ENCODE measurements around the gene CEP76. TPM values are rescaled to one million over a fixed set of nuclear protein-coding genes. Genes with fewer than 3 reads are reported as not detected.

CEP76 gene
- total RNA-seq, 2 donors from 2014 or later: 5.2 to 8.3 TPM

DNA sequence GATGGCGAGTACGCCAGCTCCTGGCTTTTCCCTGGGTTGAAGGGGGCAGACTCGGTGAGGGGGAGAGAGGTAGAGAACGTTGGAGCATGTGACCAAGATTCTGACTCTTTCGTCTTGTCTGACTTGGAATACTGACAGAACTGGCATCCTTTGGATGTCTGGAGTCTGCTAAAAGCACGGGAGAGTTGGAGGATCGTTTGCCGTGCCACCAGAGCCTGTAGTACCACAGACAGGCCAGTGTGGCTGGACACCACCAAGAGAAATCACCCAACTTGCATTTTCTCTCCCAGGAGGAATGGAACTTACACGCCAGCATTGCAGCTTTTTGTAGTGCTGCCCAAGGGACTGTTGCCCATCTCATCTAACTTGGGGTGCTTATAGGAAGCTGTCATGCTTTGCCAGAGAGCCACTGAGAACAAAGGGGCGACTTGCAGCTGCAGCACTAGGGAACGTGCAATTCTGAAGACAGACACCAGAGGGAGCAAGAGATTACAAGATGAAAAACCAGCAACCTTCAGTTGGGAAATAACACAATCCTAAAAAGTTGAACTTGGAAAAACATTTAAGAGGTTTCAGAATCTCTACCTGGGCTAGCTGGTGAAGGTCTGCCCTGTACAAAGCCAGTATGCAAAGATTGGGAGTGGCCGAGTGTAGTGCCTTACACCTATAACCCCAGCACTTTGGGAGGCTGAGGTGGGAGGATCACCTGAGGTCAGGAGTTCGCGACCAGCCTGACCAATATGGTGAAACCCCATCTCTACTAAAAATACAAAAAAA lies 24.4 kb upstream of the CEP76 start:
- H3K36me3 ChIP-seq: peaks cover 13% of the 10 kb centered on the region
- H3K4me1 ChIP-seq (ENCODE audit: control insufficient read depth in 1 of 2, low read depth in 2 of 2): no peaks in the 10 kb centered on the region
- ATAC-seq (ENCODE audit: insufficient number of reproducible peaks, low FRiP score, low read depth) (no peak), DNase-seq (ENCODE audit: low spot score) (peak; percentile 31)
- no peaks in the 10 kb centered on the region for H3K27me3 ChIP-seq (replicated peaks; ENCODE audit: insufficient read depth)
- no peak overlapping the region for H3K27ac ChIP-seq
- no peaks in the 10 kb centered on the region for H3K9me3 ChIP-seq
- H3K4me3 ChIP-seq: no peak overlapping the region
- TF ChIP-seq, protein P1, sequence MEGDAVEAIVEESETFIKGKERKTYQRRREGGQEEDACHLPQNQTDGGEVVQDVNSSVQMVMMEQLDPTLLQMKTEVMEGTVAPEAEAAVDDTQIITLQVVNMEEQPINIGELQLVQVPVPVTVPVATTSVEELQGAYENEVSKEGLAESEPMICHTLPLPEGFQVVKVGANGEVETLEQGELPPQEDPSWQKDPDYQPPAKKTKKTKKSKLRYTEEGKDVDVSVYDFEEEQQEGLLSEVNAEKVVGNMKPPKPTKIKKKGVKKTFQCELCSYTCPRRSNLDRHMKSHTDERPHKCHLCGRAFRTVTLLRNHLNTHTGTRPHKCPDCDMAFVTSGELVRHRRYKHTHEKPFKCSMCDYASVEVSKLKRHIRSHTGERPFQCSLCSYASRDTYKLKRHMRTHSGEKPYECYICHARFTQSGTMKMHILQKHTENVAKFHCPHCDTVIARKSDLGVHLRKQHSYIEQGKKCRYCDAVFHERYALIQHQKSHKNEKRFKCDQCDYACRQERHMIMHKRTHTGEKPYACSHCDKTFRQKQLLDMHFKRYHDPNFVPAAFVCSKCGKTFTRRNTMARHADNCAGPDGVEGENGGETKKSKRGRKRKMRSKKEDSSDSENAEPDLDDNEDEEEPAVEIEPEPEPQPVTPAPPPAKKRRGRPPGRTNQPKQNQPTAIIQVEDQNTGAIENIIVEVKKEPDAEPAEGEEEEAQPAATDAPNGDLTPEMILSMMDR (IDR thresholded peaks at IDR 0.05): peak; percentile 92

DNA sequence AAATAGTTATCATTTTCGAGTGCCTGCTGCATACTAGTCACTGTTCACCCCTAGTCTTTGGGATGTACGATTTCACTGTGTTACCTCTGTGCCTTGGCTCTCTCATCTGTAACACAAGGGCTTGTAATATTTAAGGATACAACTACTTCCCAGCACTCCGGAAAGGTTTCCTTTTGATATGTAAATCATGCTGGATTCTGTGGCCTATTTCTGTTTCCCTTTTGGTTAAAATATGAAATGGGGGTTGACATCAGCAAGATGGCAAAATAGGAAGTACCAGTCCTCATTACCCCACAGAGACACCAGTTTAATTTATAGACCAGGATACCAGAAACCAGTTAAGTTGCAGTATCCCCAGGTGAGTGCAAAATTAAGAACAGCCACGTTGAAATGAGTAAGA lies 23.8 kb upstream of the CEP76 start:
- Histone ChIP-seq H3K27me3 (replicated peaks; ENCODE audit: insufficient read depth) (no peaks in the 10 kb centered on the region), H3K27ac (no peak overlapping the region), H3K9me3 (no peaks in the 10 kb centered on the region), H3K4me3 (no peak overlapping the region), H3K36me3 (peaks cover 15% of the 10 kb centered on the region), H3K4me1 (ENCODE audit: control insufficient read depth in 1 of 2, low read depth in 2 of 2) (no peaks in the 10 kb centered on the region)
- no peak for ATAC-seq (ENCODE audit: insufficient number of reproducible peaks, low FRiP score, low read depth)
- TF ChIP-seq, protein P1 (IDR thresholded peaks at IDR 0.05): no peak
- no peak for DNase-seq (ENCODE audit: low spot score)

DNA sequence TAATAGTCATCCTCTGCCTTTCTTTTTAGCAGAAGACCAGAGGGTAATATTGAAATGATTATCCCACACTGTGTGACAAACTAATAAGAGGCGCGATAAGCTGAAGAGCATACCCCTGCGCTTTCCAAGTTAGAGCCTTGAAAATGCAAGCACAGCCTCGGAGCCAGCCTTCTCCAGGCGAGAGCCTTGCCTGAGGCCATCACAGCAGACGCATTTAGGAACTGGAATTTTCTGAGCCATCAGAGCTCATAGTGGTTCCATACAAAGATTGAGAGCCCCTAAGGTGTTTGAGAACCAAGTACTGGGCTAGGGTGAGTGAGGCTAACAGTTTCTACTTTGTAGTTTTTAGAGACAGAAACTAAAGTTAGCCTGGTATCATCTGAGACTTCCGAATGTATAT lies 20.2 kb upstream of the CEP76 start:
- TF ChIP-seq, protein P1 (IDR thresholded peaks at IDR 0.05): no peak
- DNase-seq (ENCODE audit: low spot score): no peak
- H3K4me1 ChIP-seq (ENCODE audit: control insufficient read depth in 1 of 2, low read depth in 2 of 2): no peaks in the 10 kb centered on the region
- H3K9me3 ChIP-seq: no peaks in the 10 kb centered on the region
- H3K36me3 ChIP-seq: peaks cover 40% of the 10 kb centered on the region
- H3K27me3 ChIP-seq (replicated peaks; ENCODE audit: insufficient read depth): no peaks in the 10 kb centered on the region
- H3K27ac ChIP-seq: no peak overlapping the region
- H3K4me3 ChIP-seq: no peak overlapping the region
- ATAC-seq (ENCODE audit: insufficient number of reproducible peaks, low FRiP score, low read depth): no peak

DNA sequence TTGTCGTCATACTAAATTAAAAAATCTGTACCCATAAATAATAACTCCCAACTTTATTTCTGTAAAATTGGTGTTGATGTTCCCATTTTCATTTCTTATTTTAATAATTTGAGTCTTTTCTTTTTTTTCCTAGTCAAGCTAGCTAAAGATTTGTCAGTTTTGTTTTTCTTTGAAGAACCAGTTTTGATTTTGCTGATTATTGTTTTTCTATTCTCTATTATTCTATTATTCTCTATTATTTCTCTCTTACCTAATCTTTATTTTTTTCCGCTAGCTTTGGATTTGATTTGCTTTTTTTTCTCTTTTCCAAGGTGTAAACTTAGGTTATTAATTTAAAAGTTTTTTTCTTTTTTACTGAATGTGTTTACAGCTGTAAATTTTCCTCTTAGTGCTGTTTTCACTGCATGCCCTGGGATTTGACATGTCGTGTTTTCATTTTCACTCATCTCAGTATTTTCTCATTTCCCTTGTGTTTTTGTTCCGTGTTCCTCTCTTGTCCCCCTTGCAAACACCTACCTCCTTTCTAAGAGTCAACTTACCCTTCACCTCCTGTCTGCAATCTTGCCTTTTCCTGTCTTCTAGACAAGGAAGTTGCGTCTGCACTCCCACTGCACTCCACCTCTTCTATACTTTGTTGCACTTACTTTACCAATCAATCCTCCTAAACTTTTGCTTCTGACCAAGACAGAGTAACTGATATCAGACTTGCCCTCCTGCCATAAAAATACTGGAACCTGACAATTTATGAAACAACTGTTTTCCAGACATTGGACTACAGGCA lies 19.2 kb upstream of the CEP76 start:
- DNase-seq (ENCODE audit: low spot score): no peak
- Histone ChIP-seq H3K27me3 (replicated peaks; ENCODE audit: insufficient read depth) (no peaks in the 10 kb centered on the region), H3K4me1 (ENCODE audit: control insufficient read depth in 1 of 2, low read depth in 2 of 2) (no peaks in the 10 kb centered on the region), H3K9me3 (no peaks in the 10 kb centered on the region), H3K27ac (no peak overlapping the region), H3K36me3 (peaks cover 40% of the 10 kb centered on the region), H3K4me3 (no peak overlapping the region)
- TF ChIP-seq, protein P1 (IDR thresholded peaks at IDR 0.05): no peak
- ATAC-seq (ENCODE audit: insufficient number of reproducible peaks, low FRiP score, low read depth): no peak

DNA sequence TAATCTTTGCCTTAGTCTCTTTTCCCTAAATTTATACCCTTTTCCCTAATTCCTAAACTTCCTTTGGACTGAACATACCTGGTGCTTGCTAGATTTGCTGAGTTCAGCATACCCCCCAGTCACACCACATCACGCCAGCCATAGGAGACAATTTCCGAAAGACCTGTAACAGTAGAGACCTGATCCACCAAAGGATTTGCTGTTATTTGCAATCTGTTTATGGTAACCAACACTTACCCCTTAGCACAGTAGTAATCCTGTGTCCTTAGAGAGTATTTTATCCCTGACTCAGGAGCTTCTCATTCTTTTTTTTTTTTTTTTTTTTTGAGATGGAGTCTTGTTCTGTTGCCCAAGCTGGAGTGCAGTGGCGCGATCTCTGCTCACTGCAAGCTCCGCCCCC lies 8.9 kb upstream of the CEP76 start:
- no peak overlapping the region for H3K27ac ChIP-seq
- DNase-seq (ENCODE audit: low spot score): no peak

More for the DNA sequence above, 8.9 kb upstream of the CEP76 start:
- H3K27me3 ChIP-seq (replicated peaks; ENCODE audit: insufficient read depth): no peaks in the 10 kb centered on the region
- no peaks in the 10 kb centered on the region for H3K9me3 ChIP-seq
- ATAC-seq (ENCODE audit: insufficient number of reproducible peaks, low FRiP score, low read depth): no peak
- H3K4me3 ChIP-seq: no peak overlapping the region
- H3K4me1 ChIP-seq (ENCODE audit: control insufficient read depth in 1 of 2, low read depth in 2 of 2): no peaks in the 10 kb centered on the region
- TF ChIP-seq, protein P1 (IDR thresholded peaks at IDR 0.05): no peak
- H3K36me3 ChIP-seq: peaks cover 36% of the 10 kb centered on the region
